GM18951 (cell line): ENCODE data around the gene EIF4E2.
"Not testable (repeated sequence)": the region's sequence is repeated elsewhere in the genome, so short reads cannot be mapped to it uniquely, and the experiment has no call there.

ENCODE experiments used
- POLR2A ChIP-seq: IDR thresholded peaks from 4 replicates; pipeline ENCODE4 v1.6.1; 2011; ENCODE audit warnings: mild to moderate bottlenecking; ENCODE audit not compliant: insufficient read length, insufficient read depth; ENCODE audit errors: extremely low read depth
- in situ Hi-C: fragments of 300-500 bp; cut with MboI; formaldehyde crosslinking; loops from one replicate; pipeline ENCODE4 v1.12.0; 2022; ENCODE audit warnings: low sequenced_read_pairs, mixed read lengths, inconsistent platforms; ENCODE audit not compliant: unreplicated experiment

The EIF4E2 gene

GRCh38 chr2:232525791-232526371 lies 24.6 kb upstream of the EIF4E2 start, which contains the start of gene CHRND:
Gene CHRND (plus strand): TSS chr2:232526160. CDS start chr2:232526216, 56 bp downstream.
- in situ Hi-C loops = no loop called here
- no peak for TF ChIP-seq POLR2A

GRCh38 chr2:232526372-232526941 lies 24.0 kb upstream of the EIF4E2 start:
- in situ Hi-C loops = no loop called here
- no peak for TF ChIP-seq POLR2A

GRCh38 chr2:232527905-232528470 lies 22.5 kb upstream of the EIF4E2 start:
- no peak for TF ChIP-seq POLR2A
- in situ Hi-C loops = no loop called here

GRCh38 chr2:232528746-232529460 lies 21.6 kb upstream of the EIF4E2 start:
- TF ChIP-seq POLR2A = no peak

GRCh38 chr2:232529806-232530547 lies 20.5 kb upstream of the EIF4E2 start:
- TF ChIP-seq POLR2A = no peak
- in situ Hi-C loops = no loop called here

More at GRCh38 chr2:232528746-232529460, 21.6 kb upstream of the EIF4E2 start:
- in situ Hi-C loops = no loop called here

- no peak for TF ChIP-seq POLR2A
- in situ Hi-C loops = no loop called here
Observed at GRCh38 chr2:232530626-232531260, 19.7 kb upstream of the EIF4E2 start.

- in situ Hi-C loops = no loop called here
Observed at GRCh38 chr2:232532419-232532818, 18.1 kb upstream of the EIF4E2 start.

GRCh38 chr2:232532821-232533220 lies 17.7 kb upstream of the EIF4E2 start:
- in situ Hi-C loops = not testable (repeated sequence)

More at GRCh38 chr2:232532419-232532818, 18.1 kb upstream of the EIF4E2 start:
- TF ChIP-seq POLR2A = no peak

- TF ChIP-seq POLR2A = no peak
- in situ Hi-C loops = no loop called here
Observed at GRCh38 chr2:232533944-232534710, 16.4 kb upstream of the EIF4E2 start.

- in situ Hi-C loops = no loop called here
Observed at GRCh38 chr2:232534940-232535651, 15.4 kb upstream of the EIF4E2 start.

GRCh38 chr2:232535761-232536530 lies 14.5 kb upstream of the EIF4E2 start:
- no peak for TF ChIP-seq POLR2A
- in situ Hi-C loops = no loop called here

More at GRCh38 chr2:232534940-232535651, 15.4 kb upstream of the EIF4E2 start:
- TF ChIP-seq POLR2A = no peak
